NB4 (cell line): ENCODE results near the gene TANGO6.

Experiments used
- DNase-seq: peaks from one replicate; pipeline ENCODE4 v3.0.0; 2010; ENCODE audit warnings: low read depth
- H3K4me3 ChIP-seq: one replicate; pipeline ENCODE4 v1.5.1; 2011; ENCODE audit warnings: mild to moderate bottlenecking, low read depth, low read length, moderate library complexity
- MYC ChIP-seq: IDR thresholded peaks from 2 replicates; pipeline ENCODE4 v1.6.1; 2011; ENCODE audit warnings: low read depth, low read length
- POLR2A ChIP-seq: IDR thresholded peaks from 2 replicates; pipeline ENCODE4 v1.6.1; 2011; ENCODE audit warnings: mild to moderate bottlenecking; ENCODE audit not compliant: insufficient read length; ENCODE audit errors: extremely low read depth
- TF ChIP-seq, protein P1 (sequence below): IDR thresholded peaks from one replicate; pipeline ENCODE4 v1.5.1; 2012; ENCODE audit warnings: low read depth, low read length
- TF ChIP-seq, protein P2 (sequence below): IDR thresholded peaks from 2 replicates; pipeline ENCODE4 v1.6.1; 2011; ENCODE audit warnings: low read depth, low read length

The TANGO6 gene

GRCh38 chr16:69130461-69130860 lies 287.1 kb downstream of the TANGO6 start:
- no peak for DNase-seq
- peak overlapping the region; percentile 95 for H3K4me3 ChIP-seq
- no peak for TF ChIP-seq POLR2A

DNA sequence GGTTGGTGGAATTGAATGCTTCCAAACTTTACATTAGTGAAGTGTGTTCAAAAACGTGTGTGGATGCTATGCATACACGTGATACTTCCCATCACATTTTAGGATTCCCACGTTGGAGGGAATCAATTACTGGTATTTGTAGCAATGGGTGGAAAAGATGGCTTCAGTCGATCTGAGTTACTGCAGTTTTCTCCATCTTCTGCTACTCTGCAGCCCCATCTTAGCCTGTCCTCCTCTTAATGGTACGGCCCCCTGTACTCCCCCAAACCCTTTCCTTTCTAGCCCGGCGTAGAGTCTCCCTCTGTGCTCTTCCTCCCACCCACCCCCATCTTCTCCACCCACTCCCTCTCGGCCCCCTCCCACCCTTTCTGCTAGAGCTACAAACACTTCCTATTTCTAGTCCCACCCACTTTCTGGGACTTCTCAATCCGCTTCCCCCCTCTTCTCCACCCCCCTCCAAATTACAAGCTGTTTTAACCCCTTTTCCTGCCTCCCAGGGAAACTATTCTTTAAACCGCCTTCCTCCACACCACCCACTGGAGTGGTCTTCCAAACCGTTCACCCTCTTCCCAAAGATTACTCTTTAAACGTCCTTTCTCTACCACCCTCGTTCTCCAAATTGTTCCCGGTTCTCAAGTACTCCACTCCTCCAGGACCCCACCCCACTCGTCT lies 288.0 kb downstream of the TANGO6 start:
- DNase-seq, result peak; percentile 88
- TF ChIP-seq, protein P1, sequence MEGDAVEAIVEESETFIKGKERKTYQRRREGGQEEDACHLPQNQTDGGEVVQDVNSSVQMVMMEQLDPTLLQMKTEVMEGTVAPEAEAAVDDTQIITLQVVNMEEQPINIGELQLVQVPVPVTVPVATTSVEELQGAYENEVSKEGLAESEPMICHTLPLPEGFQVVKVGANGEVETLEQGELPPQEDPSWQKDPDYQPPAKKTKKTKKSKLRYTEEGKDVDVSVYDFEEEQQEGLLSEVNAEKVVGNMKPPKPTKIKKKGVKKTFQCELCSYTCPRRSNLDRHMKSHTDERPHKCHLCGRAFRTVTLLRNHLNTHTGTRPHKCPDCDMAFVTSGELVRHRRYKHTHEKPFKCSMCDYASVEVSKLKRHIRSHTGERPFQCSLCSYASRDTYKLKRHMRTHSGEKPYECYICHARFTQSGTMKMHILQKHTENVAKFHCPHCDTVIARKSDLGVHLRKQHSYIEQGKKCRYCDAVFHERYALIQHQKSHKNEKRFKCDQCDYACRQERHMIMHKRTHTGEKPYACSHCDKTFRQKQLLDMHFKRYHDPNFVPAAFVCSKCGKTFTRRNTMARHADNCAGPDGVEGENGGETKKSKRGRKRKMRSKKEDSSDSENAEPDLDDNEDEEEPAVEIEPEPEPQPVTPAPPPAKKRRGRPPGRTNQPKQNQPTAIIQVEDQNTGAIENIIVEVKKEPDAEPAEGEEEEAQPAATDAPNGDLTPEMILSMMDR, result no peak
- no peak for TF ChIP-seq POLR2A
- TF ChIP-seq, protein P2, sequence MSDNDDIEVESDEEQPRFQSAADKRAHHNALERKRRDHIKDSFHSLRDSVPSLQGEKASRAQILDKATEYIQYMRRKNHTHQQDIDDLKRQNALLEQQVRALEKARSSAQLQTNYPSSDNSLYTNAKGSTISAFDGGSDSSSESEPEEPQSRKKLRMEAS, result no peak
- TF ChIP-seq MYC, result no peak
- H3K4me3 ChIP-seq, result peak overlapping the region; percentile 95

- DNase-seq, result peak; percentile 94
- TF ChIP-seq, protein P2, result no peak
- no peak for TF ChIP-seq POLR2A
- TF ChIP-seq MYC, result no peak
- TF ChIP-seq, protein P1, result no peak
- peak overlapping the region; percentile 95 for H3K4me3 ChIP-seq
Observed at GRCh38 chr16:69131839-69132423, 288.6 kb downstream of the TANGO6 start.

- DNase-seq, result peak; percentile 94
- TF ChIP-seq, protein P2, result peak; percentile 95
- TF ChIP-seq, protein P1, result no peak
- peak; percentile 98 for TF ChIP-seq MYC
- peak; percentile 92 for TF ChIP-seq POLR2A
- H3K4me3 ChIP-seq, result peak within 1 kb of the TSS; percentile 96
Observed at GRCh38 chr16:69132424-69133252, 289.3 kb downstream of the TANGO6 start, which contains the start of the genes CHTF8 and UTP4. CHTF8 (minus strand) TSS chr16:69132588; CDS start chr16:69121458, 11,130 bp downstream. UTP4 (plus strand) TSS chr16:69132649; CDS start chr16:69133460, 811 bp downstream.

- DNase-seq, result no peak
- TF ChIP-seq, protein P2, result no peak
- TF ChIP-seq MYC (no peak), POLR2A (no peak)
- TF ChIP-seq, protein P1, result no peak
Observed at GRCh38 chr16:69133373-69133954, 290.1 kb downstream of the TANGO6 start.

More at GRCh38 chr16:69133373-69133954, 290.1 kb downstream of the TANGO6 start:
- peak overlapping the region; percentile 96 for H3K4me3 ChIP-seq
